WTC11 (cell line): ENCODE data around the gene SVBP. TPM values are rescaled to one million over a fixed set of nuclear protein-coding genes. Genes with fewer than 3 reads are reported as not detected.

Source experiments
- ATAC-seq: fragments of 200-7000 bp; cut with Tn5 transposase; 2 replicates; pipeline ENCODE4 v1.10.0; 2021; ENCODE audit warnings: mild to moderate bottlenecking, moderate library complexity
- CTCF ChIA-PET: fragments of 300-600 bp; sonication (Branson Sonifier 250); formaldehyde crosslinking; loops from one replicate; lab custom pipeline; 2021; ENCODE audit warnings: antibody characterized with exemption; lab: Charles Lee
- POLR2A ChIA-PET: fragments of 350-600 bp; sonication (Branson Sonifier 250); formaldehyde crosslinking; loops from one replicate; lab custom pipeline; 2021; ENCODE audit warnings: antibody characterized with exemption; lab: Charles Lee
- DNase-seq: peaks from one replicate; pipeline ENCODE4 v3.0.0; 2021; ENCODE audit warnings: low spot score
- H3K27ac Mint-ChIP-seq: 2 replicates; pipeline ENCODE4 v1.8.0; 2021; ENCODE audit warnings: mixed read lengths
- H3K27me3 Mint-ChIP-seq: 2 replicates; pipeline ENCODE4 v1.8.0; 2021; ENCODE audit warnings: low read depth, mild to moderate bottlenecking, moderate library complexity, mixed read lengths
- H3K36me3 Mint-ChIP-seq: 2 replicates; pipeline ENCODE4 v1.8.0; 2021; ENCODE audit warnings: mixed read lengths
- H3K4me1 Mint-ChIP-seq: 2 replicates; pipeline ENCODE4 v1.8.0; 2022; ENCODE audit warnings: mixed read lengths
- H3K4me3 Mint-ChIP-seq: 2 replicates; pipeline ENCODE4 v1.8.0; 2021; ENCODE audit warnings: mild to moderate bottlenecking, moderate library complexity, mixed read lengths
- H3K9me3 Mint-ChIP-seq: 2 replicates; pipeline ENCODE4 v1.8.0; 2021; ENCODE audit warnings: mixed read lengths
- ATF1 ChIP-seq: sonication (generic); formaldehyde crosslinking; IDR thresholded peaks from 2 replicates; pipeline ENCODE4 v1.8.1; 2023; ENCODE audit warnings: mild to moderate bottlenecking, moderate library complexity, missing genetic modification reagents
- JUN ChIP-seq: sonication (generic); formaldehyde crosslinking; IDR thresholded peaks from 2 replicates; pipeline ENCODE4 v1.8.0; 2023; ENCODE audit warnings: mild to moderate bottlenecking, missing genetic modification reagents
- KAT7 ChIP-seq: sonication (generic); formaldehyde crosslinking; IDR thresholded peaks from 2 replicates; pipeline ENCODE4 v1.8.1; 2023; ENCODE audit warnings: missing genetic modification reagents, mild to moderate bottlenecking, borderline replicate concordance
- MXD4 ChIP-seq: fragments of 250-450 bp; sonication (Bioruptor Pico); IDR thresholded peaks from 2 replicates; pipeline ENCODE4 v1.8.0; 2021; ENCODE audit warnings: mild to moderate bottlenecking, moderate library complexity, borderline replicate concordance
- NFYB ChIP-seq: sonication (generic); formaldehyde crosslinking; conservative IDR thresholded peaks from 2 replicates; pipeline ENCODE4 v1.8.0; 2022; ENCODE audit warnings: low read depth, missing genetic modification reagents
- RORB ChIP-seq: fragments of 250-450 bp; sonication (Bioruptor Pico); IDR thresholded peaks from 2 replicates; pipeline ENCODE4 v1.9.0; 2021; ENCODE audit warnings: mild to moderate bottlenecking
- SMAD3 ChIP-seq: sonication (generic); formaldehyde crosslinking; IDR thresholded peaks from 2 replicates; pipeline ENCODE4 v1.8.0; 2022; ENCODE audit warnings: missing genetic modification reagents, mild to moderate bottlenecking, borderline replicate concordance
- SMAD4 ChIP-seq: sonication (generic); formaldehyde crosslinking; IDR thresholded peaks from 2 replicates; pipeline ENCODE4 v1.8.0; 2022; ENCODE audit warnings: mild to moderate bottlenecking, missing genetic modification reagents
- ZNF232 ChIP-seq: sonication (generic); formaldehyde crosslinking; IDR thresholded peaks from 2 replicates; pipeline ENCODE4 v1.8.0; 2022; ENCODE audit warnings: mild to moderate bottlenecking, missing genetic modification reagents
- ZNF396 ChIP-seq: fragments of 250-450 bp; sonication (Bioruptor Pico); IDR thresholded peaks from 2 replicates; pipeline ENCODE4 v1.8.0; 2021; ENCODE audit warnings: mild to moderate bottlenecking, moderate library complexity, borderline replicate concordance
- ZNF416 ChIP-seq: fragments of 250-450 bp; sonication (Bioruptor Pico); IDR thresholded peaks from 2 replicates; pipeline ENCODE4 v1.9.0; 2021; ENCODE audit warnings: mild to moderate bottlenecking, inconsistent platforms
- ZNF671 ChIP-seq: fragments of 250-450 bp; sonication (Bioruptor Pico); IDR thresholded peaks from 2 replicates; pipeline ENCODE4 v1.8.0; 2021; ENCODE audit warnings: mild to moderate bottlenecking
- total RNA-seq: library from RNA; stranded (reverse); gene quantifications from 3 replicates; pipeline ENCODE4 v1.2.3, GENCODE V29; 2021
- TF ChIP-seq, protein P1 (sequence below): sonication (generic); formaldehyde crosslinking; conservative IDR thresholded peaks from 2 replicates; pipeline ENCODE4 v1.8.1; 2022; ENCODE audit warnings: mild to moderate bottlenecking, missing genetic modification reagents
- TF ChIP-seq, protein P2 (sequence below): sonication (generic); formaldehyde crosslinking; IDR thresholded peaks from 2 replicates; pipeline ENCODE4 v1.8.0; 2022; ENCODE audit warnings: mild to moderate bottlenecking, missing genetic modification reagents
- TF ChIP-seq, protein P3 (sequence below): sonication (generic); formaldehyde crosslinking; IDR thresholded peaks from 2 replicates; pipeline ENCODE4 v1.8.1; 2023; ENCODE audit warnings: mild to moderate bottlenecking, missing genetic modification reagents, borderline replicate concordance
- TF ChIP-seq, protein P4 (sequence below): sonication (generic); formaldehyde crosslinking; IDR thresholded peaks from 2 replicates; pipeline ENCODE4 v1.8.1; 2023; ENCODE audit warnings: mild to moderate bottlenecking, missing genetic modification reagents, moderate library complexity
- TF ChIP-seq, protein P5 (sequence below): sonication (generic); formaldehyde crosslinking; IDR thresholded peaks from 2 replicates; pipeline ENCODE4 v1.8.0; 2022; ENCODE audit warnings: mild to moderate bottlenecking, missing genetic modification reagents
- TF ChIP-seq, protein P6 (sequence below): sonication (generic); formaldehyde crosslinking; IDR thresholded peaks from 2 replicates; pipeline ENCODE4 v1.8.0; 2023; ENCODE audit warnings: missing genetic modification reagents
- TF ChIP-seq, protein P7 (sequence below): sonication (generic); formaldehyde crosslinking; IDR thresholded peaks from 2 replicates; pipeline ENCODE4 v1.8.0; 2022; ENCODE audit warnings: mild to moderate bottlenecking, missing genetic modification reagents

The SVBP gene
- total RNA-seq, 1 experiment from 2014 or later: 28.7 TPM

DNA sequence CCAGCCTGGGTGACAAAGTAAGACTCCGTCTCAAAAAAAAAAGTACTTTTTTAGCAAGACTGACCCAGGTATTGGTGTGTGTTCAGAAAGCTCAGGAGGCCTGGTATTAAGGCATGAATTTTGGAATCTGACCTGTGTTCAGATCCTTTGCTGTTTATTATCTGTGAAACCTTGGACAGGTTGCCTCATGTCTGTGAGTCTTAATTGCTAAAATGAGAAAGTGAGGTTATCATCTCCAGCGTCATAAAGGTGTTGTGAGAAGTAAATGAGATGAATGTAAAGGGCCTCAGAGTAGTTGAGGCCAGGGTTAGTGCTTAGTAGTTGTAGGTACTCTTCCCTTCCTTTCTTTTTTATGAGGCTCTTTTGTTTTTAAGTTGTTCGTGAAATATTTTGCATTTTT, 47.4 kb downstream of the SVBP start:
- ChIA-PET POLR2A (no interaction called here), CTCF (interaction anchor here (1.1 kb wide), 1 partner anchor 13 kb away, joined by 3 read pairs; no protein-coding TSS in a partner anchor)

DNA sequence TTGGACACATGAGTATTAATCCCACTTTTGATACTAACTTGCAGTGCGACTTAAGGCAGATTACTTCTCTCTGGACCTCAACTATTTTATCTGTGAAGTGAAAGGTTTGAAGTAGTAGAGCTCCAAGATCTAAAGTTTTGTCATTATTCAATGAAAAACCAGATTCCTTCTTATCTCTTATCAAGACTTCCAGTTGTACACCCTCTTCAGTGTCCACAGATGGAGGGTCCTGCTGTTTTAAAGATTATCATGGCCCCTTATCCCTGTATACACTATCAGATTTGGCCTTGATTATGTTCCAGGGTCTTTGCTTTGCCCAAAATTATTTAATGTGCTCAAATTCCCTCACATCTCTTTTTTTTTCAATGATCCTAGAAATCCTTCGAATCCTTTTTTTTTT, 49.0 kb downstream of the SVBP start:
- Mint-ChIP-seq H3K27ac (no peak overlapping the region), H3K4me1 (peaks cover 21% of the 10 kb centered on the region), H3K9me3 (no peaks in the 10 kb centered on the region), H3K4me3 (no peak overlapping the region; the same call in 1 of the 2 replicates), H3K27me3 (no peaks in the 10 kb centered on the region), H3K36me3 (peaks cover 9% of the 10 kb centered on the region)
- POLR2A ChIA-PET: interaction anchor here (1.7 to 2.9 kb wide), 2 partner anchors 11 to 46 kb away, joined by 3 to 9 read pairs; no protein-coding TSS in a partner anchor
- no peak for DNase-seq
- CTCF ChIA-PET: interaction anchor here (1.8 to 3.7 kb wide), 3 partner anchors 9 to 78 kb away, joined by 5 to 42 read pairs (median 21); partner anchors contain the start of gene ZNF691
- TF ChIP-seq NFYB (CRISPR knock-in tag) (no peak), ZNF396 (no peak), ZNF416 (no peak), ZNF671 (CRISPR knock-in tag) (no peak), ATF1 (CRISPR knock-in tag) (no peak)
- TF ChIP-seq, protein P1, sequence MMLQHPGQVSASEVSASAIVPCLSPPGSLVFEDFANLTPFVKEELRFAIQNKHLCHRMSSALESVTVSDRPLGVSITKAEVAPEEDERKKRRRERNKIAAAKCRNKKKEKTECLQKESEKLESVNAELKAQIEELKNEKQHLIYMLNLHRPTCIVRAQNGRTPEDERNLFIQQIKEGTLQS (CRISPR knock-in tag): no peak
- TF ChIP-seq, protein P2, sequence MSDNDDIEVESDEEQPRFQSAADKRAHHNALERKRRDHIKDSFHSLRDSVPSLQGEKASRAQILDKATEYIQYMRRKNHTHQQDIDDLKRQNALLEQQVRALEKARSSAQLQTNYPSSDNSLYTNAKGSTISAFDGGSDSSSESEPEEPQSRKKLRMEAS (CRISPR knock-in tag): no peak
- TF ChIP-seq, protein P3, sequence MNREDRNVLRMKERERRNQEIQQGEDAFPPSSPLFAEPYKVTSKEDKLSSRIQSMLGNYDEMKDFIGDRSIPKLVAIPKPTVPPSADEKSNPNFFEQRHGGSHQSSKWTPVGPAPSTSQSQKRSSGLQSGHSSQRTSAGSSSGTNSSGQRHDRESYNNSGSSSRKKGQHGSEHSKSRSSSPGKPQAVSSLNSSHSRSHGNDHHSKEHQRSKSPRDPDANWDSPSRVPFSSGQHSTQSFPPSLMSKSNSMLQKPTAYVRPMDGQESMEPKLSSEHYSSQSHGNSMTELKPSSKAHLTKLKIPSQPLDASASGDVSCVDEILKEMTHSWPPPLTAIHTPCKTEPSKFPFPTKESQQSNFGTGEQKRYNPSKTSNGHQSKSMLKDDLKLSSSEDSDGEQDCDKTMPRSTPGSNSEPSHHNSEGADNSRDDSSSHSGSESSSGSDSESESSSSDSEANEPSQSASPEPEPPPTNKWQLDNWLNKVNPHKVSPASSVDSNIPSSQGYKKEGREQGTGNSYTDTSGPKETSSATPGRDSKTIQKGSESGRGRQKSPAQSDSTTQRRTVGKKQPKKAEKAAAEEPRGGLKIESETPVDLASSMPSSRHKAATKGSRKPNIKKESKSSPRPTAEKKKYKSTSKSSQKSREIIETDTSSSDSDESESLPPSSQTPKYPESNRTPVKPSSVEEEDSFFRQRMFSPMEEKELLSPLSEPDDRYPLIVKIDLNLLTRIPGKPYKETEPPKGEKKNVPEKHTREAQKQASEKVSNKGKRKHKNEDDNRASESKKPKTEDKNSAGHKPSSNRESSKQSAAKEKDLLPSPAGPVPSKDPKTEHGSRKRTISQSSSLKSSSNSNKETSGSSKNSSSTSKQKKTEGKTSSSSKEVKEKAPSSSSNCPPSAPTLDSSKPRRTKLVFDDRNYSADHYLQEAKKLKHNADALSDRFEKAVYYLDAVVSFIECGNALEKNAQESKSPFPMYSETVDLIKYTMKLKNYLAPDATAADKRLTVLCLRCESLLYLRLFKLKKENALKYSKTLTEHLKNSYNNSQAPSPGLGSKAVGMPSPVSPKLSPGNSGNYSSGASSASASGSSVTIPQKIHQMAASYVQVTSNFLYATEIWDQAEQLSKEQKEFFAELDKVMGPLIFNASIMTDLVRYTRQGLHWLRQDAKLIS (CRISPR knock-in tag): no peak
- ATAC-seq: no peak

More for the DNA sequence above, 47.4 kb downstream of the SVBP start:
- Mint-ChIP-seq H3K36me3 (peaks cover 15% of the 10 kb centered on the region), H3K9me3 (no peaks in the 10 kb centered on the region), H3K4me1 (peaks cover 22% of the 10 kb centered on the region), H3K4me3 (no peak overlapping the region), H3K27me3 (no peaks in the 10 kb centered on the region), H3K27ac (peak overlapping the region; percentile 55; the same call in 1 of the 2 replicates)
- ATAC-seq (no peak), DNase-seq (no peak)
- no peak for TF ChIP-seq SMAD4
- TF ChIP-seq JUN (CRISPR knock-in tag): no peak
- TF ChIP-seq, protein P4, sequence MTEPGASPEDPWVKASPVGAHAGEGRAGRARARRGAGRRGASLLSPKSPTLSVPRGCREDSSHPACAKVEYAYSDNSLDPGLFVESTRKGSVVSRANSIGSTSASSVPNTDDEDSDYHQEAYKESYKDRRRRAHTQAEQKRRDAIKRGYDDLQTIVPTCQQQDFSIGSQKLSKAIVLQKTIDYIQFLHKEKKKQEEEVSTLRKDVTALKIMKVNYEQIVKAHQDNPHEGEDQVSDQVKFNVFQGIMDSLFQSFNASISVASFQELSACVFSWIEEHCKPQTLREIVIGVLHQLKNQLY: no peak
- no peak for TF ChIP-seq RORB (CRISPR knock-in tag)
- TF ChIP-seq, protein P5, sequence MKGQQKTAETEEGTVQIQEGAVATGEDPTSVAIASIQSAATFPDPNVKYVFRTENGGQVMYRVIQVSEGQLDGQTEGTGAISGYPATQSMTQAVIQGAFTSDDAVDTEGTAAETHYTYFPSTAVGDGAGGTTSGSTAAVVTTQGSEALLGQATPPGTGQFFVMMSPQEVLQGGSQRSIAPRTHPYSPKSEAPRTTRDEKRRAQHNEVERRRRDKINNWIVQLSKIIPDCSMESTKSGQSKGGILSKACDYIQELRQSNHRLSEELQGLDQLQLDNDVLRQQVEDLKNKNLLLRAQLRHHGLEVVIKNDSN (CRISPR knock-in tag): no peak
- TF ChIP-seq, protein P6, sequence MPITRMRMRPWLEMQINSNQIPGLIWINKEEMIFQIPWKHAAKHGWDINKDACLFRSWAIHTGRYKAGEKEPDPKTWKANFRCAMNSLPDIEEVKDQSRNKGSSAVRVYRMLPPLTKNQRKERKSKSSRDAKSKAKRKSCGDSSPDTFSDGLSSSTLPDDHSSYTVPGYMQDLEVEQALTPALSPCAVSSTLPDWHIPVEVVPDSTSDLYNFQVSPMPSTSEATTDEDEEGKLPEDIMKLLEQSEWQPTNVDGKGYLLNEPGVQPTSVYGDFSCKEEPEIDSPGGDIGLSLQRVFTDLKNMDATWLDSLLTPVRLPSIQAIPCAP (CRISPR knock-in tag): no peak

DNA sequence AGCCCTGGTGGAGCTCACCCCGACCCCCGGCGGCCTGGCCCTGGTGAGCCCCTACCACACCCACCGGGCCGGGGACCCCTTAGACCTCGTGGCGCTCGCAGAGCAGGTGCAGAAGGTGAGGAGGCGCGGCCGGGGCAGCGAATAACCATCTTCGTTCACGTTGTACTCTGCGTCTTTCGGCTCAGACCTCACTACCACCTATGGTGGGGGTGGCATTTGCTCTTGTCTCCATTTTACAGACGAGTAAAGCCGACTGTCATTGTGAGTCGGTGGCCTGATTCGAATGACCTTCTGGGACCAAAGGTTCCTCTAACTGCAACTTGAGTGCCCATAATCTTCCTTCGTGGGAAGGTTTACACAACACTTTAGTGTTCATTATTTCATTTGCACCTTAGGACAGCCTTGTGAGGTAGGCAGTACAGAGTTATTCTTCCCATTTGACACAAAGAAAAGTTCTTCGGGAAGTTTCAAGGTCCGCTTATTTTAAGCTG, 49.6 kb downstream of the SVBP start:
- H3K4me3 Mint-ChIP-seq: no peak overlapping the region; the same call in 1 of the 2 replicates
- ChIA-PET POLR2A (interaction anchor here (1.2 to 2.9 kb wide), 11 partner anchors 10 to 291 kb away, joined by 3 to 11 read pairs (median 6); partner anchors contain the start of genes CLDN19, ERMAP, SVBP and YBX1), CTCF (interaction anchor here (0.6 to 3.7 kb wide), 18 partner anchors 9 to 623 kb away, joined by 3 to 42 read pairs (median 8); partner anchors contain the start of genes CLDN19, PPIH and ZNF691)
- no peaks in the 10 kb centered on the region for H3K9me3 Mint-ChIP-seq
- ATAC-seq (peak; percentile 4), DNase-seq (no peak)
- peak overlapping the region; percentile 86 for H3K27ac Mint-ChIP-seq
- 0 out of 2 replicates have a peak, but pooled peaks have one; percentile 18 for TF ChIP-seq KAT7 (CRISPR knock-in tag)
- no peak for TF ChIP-seq MXD4
- TF ChIP-seq ZNF232: 0 out of 2 replicates have a peak, but pooled peaks have one; percentile 12
- TF ChIP-seq ZNF396: no peak
- TF ChIP-seq, protein P7, sequence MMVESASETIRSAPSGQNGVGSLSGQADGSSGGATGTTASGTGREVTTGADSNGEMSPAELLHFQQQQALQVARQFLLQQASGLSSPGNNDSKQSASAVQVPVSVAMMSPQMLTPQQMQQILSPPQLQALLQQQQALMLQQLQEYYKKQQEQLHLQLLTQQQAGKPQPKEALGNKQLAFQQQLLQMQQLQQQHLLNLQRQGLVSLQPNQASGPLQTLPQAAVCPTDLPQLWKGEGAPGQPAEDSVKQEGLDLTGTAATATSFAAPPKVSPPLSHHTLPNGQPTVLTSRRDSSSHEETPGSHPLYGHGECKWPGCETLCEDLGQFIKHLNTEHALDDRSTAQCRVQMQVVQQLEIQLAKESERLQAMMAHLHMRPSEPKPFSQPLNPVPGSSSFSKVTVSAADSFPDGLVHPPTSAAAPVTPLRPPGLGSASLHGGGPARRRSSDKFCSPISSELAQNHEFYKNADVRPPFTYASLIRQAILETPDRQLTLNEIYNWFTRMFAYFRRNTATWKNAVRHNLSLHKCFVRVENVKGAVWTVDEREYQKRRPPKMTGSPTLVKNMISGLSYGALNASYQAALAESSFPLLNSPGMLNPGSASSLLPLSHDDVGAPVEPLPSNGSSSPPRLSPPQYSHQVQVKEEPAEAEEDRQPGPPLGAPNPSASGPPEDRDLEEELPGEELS (CRISPR knock-in tag): 0 out of 2 replicates have a peak, but pooled peaks have one; percentile 34
- peak; percentile 4; the same call in 1 of the 2 replicates for TF ChIP-seq SMAD3 (CRISPR knock-in tag)
- H3K4me1 Mint-ChIP-seq: peaks cover 18% of the 10 kb centered on the region
- no peaks in the 10 kb centered on the region for H3K27me3 Mint-ChIP-seq
- H3K36me3 Mint-ChIP-seq: peaks cover 9% of the 10 kb centered on the region
